AG10803 (cell line): ENCODE measurements around the gene RNU6-8.

ENCODE experiments used
- DNase-seq: peaks from one replicate; pipeline ENCODE4 v3.0.0; 2010; ENCODE audit warnings: low read depth
- H3K4me3 ChIP-seq: 2 replicates; pipeline ENCODE4 v1.5.1; 2011; ENCODE audit warnings: mild to moderate bottlenecking, low read length, control low read depth
- TF ChIP-seq, protein P1 (sequence below): conservative IDR thresholded peaks from 2 replicates; pipeline ENCODE4 v1.5.1; 2011; ENCODE audit warnings: mild to moderate bottlenecking, low read length, control low read depth, inconsistent platforms

Gene RNU6-8

DNA sequence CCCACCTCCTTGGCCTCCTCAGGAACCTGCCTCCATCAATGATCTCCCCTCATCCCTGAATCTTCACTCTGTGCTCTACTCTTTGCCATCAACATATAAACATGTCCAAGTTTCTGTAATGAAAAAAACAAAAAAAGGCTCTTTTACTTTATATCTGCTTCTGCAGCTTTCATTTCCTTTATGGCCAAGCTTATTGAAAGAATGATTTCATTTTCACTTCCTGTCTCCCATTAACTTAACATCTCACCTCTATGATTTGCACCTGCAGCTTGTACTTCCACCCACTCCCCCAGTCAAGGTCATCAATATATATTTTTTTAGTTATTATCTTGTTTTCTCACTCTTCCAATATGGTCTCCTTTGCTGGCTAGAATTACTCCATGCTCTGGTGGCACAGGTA is 16.8 kb downstream of the RNU6-8 start:
- TF ChIP-seq, protein P1, sequence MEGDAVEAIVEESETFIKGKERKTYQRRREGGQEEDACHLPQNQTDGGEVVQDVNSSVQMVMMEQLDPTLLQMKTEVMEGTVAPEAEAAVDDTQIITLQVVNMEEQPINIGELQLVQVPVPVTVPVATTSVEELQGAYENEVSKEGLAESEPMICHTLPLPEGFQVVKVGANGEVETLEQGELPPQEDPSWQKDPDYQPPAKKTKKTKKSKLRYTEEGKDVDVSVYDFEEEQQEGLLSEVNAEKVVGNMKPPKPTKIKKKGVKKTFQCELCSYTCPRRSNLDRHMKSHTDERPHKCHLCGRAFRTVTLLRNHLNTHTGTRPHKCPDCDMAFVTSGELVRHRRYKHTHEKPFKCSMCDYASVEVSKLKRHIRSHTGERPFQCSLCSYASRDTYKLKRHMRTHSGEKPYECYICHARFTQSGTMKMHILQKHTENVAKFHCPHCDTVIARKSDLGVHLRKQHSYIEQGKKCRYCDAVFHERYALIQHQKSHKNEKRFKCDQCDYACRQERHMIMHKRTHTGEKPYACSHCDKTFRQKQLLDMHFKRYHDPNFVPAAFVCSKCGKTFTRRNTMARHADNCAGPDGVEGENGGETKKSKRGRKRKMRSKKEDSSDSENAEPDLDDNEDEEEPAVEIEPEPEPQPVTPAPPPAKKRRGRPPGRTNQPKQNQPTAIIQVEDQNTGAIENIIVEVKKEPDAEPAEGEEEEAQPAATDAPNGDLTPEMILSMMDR, result no peak
- H3K4me3 ChIP-seq, result no peak overlapping the region
- DNase-seq, result no peak

DNA sequence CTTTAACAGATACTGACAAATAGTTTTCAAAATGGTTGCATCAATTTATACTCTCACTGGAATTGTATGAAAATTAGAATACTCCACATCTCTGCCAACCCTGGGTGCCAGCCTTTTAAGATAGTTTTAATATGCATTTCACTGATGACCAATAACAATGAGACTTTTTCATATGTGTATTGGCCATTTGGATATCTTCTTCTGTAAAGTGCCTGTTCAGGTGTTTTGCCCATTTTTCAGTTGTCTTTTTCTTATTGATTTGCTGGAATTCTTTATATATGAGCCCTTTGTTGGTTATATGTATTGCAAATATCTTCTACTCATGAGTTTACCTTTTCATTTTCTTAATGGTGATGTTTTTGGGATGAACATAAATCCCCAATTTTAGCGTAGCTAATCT is 18.0 kb downstream of the RNU6-8 start:
- TF ChIP-seq, protein P1, result no peak
- DNase-seq, result no peak
- no peak overlapping the region for H3K4me3 ChIP-seq

DNA sequence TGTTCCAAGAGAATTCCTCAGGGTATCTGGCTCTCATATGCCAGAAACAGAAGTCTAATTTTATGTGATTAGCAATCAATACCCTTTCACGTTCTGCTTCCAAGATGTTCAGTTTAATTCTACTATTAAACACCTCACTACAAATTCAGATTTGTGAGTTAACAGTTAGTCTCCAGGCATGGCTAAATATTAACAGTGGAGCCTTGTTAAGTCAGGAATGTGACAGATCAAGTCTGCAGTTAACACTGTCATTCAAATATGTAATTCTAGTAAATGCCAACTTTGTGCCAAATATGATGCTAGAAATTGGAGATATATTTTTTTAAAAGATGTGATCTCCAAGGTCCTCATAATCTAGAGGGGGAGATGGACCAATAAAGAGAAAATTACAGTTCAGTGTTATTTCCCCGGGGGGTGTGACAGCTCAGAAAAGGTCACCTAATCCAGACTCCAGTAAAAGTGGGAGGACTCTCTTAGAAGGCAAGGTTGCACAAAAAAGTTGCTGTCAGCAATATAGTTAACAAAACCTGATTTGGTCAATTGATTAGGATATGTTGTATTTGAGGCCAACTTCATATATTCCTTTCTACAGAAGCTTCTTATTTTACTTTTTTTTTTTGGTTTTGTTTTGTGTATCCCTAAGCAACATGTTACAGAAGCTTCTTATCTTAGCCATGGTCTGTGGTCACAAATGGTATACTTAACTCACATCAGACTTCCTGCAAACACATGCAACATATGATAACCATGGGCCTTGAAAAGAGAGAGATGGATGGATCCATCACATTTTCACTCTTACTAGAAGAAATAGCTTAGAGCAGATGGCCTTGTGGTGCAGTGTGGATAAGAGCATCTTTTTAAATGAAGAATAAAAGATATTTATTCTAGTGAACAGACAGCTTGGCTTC is 19.7 kb downstream of the RNU6-8 start:
- no peak for DNase-seq
- TF ChIP-seq, protein P1, result no peak
- no peak overlapping the region for H3K4me3 ChIP-seq

DNA sequence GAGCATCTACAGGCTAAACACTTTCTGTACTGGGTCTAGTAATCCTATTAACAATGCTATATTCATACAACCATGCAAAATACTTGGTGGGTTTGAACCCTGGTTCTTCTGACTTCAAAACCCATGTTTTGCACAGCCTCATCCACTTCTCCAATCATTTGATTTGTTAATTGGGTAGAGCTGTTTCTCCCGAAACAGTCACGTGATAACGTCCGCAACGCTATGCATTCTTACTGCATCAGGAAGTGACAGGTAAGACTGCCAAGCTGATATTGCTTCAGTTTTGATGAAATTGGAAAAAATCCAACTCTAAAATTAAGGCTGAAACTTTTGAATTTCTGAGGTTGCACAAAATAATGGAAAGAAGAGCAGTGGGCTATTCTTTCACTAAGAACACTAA is 31.6 kb downstream of the RNU6-8 start:
- TF ChIP-seq, protein P1, result no peak
- DNase-seq, result no peak
- H3K4me3 ChIP-seq, result no peak overlapping the region

DNA sequence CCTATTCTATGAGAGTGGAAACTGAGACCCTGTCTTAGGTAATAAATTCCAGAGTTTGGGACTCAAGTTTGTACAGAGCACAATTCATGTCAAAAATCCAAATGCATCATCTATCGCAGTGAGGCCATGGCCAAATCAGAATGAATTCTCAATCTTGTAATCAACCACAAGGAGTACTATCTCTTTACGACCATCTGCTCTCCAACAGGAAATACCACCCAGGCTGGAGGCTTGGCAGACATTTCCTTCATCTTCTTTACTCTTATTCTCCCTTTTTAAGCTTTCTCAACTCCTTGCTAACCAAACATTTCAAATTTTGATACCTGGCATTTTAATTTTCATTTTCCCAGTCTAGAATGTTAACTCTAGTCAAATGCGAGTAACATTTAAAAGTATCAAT is 33.9 kb downstream of the RNU6-8 start:
- no peak for DNase-seq
- H3K4me3 ChIP-seq, result no peak overlapping the region
- TF ChIP-seq, protein P1, result no peak

DNA sequence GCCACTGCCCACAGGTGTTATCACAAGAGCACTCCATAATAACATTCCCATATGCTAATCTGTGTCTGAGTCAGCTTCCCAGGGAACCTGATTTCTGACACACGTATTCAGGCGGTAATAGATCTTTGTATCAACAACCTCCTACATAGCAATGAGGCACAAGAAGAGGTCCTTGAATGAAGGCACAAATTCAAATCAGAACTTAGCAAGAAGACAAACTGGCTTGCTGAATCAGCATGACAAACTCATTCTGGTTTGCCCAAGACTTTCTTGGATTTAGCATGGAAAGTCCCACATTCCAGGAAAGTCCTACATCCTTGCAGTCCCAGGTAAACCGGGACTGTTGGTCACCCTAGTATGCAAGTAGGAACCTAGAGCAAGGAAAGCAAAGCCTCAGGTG is 35.2 kb downstream of the RNU6-8 start:
- DNase-seq, result no peak
- TF ChIP-seq, protein P1, result no peak
- H3K4me3 ChIP-seq, result no peak overlapping the region

DNA sequence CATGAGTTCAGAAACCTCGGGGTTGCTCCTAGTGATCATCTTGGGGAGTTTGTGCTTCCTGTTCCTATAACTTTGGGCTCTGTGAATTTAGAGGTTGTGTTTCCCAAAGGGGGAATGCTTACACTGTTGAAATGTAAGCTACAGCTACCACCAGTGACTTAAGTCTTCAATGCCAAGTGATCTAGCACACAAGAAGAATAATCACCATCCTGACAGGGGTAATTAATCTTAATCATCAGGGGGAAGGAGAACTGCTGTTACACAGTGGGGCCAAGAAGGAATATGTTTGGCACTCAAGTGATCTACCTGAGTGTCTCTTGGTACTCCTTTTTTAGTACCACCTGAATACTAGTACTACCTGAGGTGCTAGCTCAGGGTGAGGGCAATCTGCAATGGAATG is 36.1 kb downstream of the RNU6-8 start:
- no peak for DNase-seq
- TF ChIP-seq, protein P1, result no peak

More for the DNA sequence above, 36.1 kb downstream of the RNU6-8 start:
- no peak overlapping the region for H3K4me3 ChIP-seq
